KMS-11 (cell line): ENCODE data around the gene PIANP.

ENCODE experiments used
- H2AFZ ChIP-seq: fragments of 200-600 bp; sonication (generic); 2 replicates; pipeline ENCODE4 v1.6.1; 2016; ENCODE audit warnings: antibody characterized with exemption, mixed run types, low read depth
- H3K27ac ChIP-seq: fragments of 200-600 bp; sonication (generic); 2 replicates; pipeline ENCODE4 v1.6.1; 2016; ENCODE audit warnings: mild to moderate bottlenecking, mixed run types
- H3K27me3 ChIP-seq: fragments of 200-600 bp; sonication (generic); 2 replicates; pipeline ENCODE4 v1.6.1; 2017; ENCODE audit warnings: mild to moderate bottlenecking, low read depth, mixed run types, moderate library complexity; ENCODE audit not compliant: insufficient read depth
- H3K36me3 ChIP-seq: fragments of 200-600 bp; sonication (generic); 2 replicates; pipeline ENCODE4 v1.6.1; 2017; ENCODE audit warnings: mild to moderate bottlenecking, mixed run types; ENCODE audit not compliant: insufficient read depth
- H3K4me1 ChIP-seq: fragments of 200-600 bp; sonication (generic); 2 replicates; pipeline ENCODE4 v1.6.1; 2016; ENCODE audit warnings: mild to moderate bottlenecking, low read depth, mixed run types; ENCODE audit not compliant: poor library complexity, severe bottlenecking
- H3K4me2 ChIP-seq: fragments of 200-600 bp; sonication (generic); 2 replicates; pipeline ENCODE4 v1.7.0; 2016; ENCODE audit warnings: mild to moderate bottlenecking, mixed run types
- H3K4me3 ChIP-seq: fragments of 200-600 bp; sonication (generic); IDR thresholded peaks from 2 replicates; pipeline ENCODE4 v1.6.1; 2017; ENCODE audit warnings: low read depth, low read length, mixed read lengths; ENCODE audit not compliant: insufficient read depth
- H3K79me2 ChIP-seq: fragments of 200-600 bp; sonication (generic); 2 replicates; pipeline ENCODE4 v1.6.1; 2016; ENCODE audit warnings: low read depth, mixed run types; ENCODE audit not compliant: insufficient read depth
- H3K9ac ChIP-seq: fragments of 200-600 bp; sonication (generic); 2 replicates; pipeline ENCODE4 v1.6.1; 2016; ENCODE audit warnings: mild to moderate bottlenecking, mixed run types
- H4K20me1 ChIP-seq: fragments of 200-600 bp; sonication (generic); 2 replicates; pipeline ENCODE4 v1.6.1; 2016; ENCODE audit warnings: mild to moderate bottlenecking, mixed run types; ENCODE audit not compliant: insufficient read depth
- TF ChIP-seq, protein P1 (sequence below): fragments of 200-600 bp; sonication (generic); conservative IDR thresholded peaks from 2 replicates; pipeline ENCODE4 v1.6.1; 2017; ENCODE audit warnings: low read depth, mild to moderate bottlenecking, antibody characterized with exemption, low read length, moderate library complexity, mixed read lengths

Gene PIANP

DNA sequence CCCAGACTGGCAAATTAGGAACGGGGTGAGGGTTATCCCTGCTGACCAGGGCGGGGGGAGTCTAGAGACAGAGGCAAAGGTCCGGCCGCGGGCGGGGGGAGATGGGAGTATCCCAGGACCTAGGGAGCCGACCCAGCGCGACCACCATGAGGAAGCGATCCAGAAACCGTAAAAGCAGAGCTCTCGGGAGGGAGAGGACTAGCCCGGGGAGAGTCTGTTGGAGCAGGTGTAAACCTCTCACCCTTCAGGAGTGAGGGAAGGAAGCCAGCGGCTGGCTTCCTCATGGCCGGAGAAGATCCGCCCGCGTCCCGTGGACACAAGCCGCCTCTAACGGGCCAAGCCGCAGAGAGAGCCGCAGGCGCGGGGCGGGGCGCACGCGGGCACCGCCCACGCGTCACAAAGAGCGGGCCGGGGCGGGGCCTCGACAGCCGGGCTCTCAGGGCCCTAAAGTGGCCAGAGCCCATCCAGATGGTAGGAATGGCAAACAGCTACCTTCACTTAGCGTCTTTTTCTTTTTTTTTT lies 53.5 kb downstream of the PIANP start, which contains the start of gene ACRBP:
TSS of gene ACRBP (minus strand) at position 350 of the 522 bp plus-strand sequence. CDS start at position 284, 66 bp downstream.
- Histone ChIP-seq H3K4me3 (no peak within 1 kb of the TSS), H3K79me2 (no peaks in the 10 kb centered on the region), H3K27ac (no peak within 1 kb of the TSS), H2AFZ (no peak within 1 kb of the TSS), H4K20me1 (no peaks in the 10 kb centered on the region), H3K36me3 (no peaks in the 10 kb centered on the region), H3K4me2 (no peak within 1 kb of the TSS), H3K4me1 (no peaks in the 10 kb centered on the region), H3K27me3 (peaks cover 5% of the 10 kb centered on the region; the same call in 1 of the 2 replicates), H3K9ac (no peak within 1 kb of the TSS)
- TF ChIP-seq, protein P1, sequence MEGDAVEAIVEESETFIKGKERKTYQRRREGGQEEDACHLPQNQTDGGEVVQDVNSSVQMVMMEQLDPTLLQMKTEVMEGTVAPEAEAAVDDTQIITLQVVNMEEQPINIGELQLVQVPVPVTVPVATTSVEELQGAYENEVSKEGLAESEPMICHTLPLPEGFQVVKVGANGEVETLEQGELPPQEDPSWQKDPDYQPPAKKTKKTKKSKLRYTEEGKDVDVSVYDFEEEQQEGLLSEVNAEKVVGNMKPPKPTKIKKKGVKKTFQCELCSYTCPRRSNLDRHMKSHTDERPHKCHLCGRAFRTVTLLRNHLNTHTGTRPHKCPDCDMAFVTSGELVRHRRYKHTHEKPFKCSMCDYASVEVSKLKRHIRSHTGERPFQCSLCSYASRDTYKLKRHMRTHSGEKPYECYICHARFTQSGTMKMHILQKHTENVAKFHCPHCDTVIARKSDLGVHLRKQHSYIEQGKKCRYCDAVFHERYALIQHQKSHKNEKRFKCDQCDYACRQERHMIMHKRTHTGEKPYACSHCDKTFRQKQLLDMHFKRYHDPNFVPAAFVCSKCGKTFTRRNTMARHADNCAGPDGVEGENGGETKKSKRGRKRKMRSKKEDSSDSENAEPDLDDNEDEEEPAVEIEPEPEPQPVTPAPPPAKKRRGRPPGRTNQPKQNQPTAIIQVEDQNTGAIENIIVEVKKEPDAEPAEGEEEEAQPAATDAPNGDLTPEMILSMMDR: no peak

DNA sequence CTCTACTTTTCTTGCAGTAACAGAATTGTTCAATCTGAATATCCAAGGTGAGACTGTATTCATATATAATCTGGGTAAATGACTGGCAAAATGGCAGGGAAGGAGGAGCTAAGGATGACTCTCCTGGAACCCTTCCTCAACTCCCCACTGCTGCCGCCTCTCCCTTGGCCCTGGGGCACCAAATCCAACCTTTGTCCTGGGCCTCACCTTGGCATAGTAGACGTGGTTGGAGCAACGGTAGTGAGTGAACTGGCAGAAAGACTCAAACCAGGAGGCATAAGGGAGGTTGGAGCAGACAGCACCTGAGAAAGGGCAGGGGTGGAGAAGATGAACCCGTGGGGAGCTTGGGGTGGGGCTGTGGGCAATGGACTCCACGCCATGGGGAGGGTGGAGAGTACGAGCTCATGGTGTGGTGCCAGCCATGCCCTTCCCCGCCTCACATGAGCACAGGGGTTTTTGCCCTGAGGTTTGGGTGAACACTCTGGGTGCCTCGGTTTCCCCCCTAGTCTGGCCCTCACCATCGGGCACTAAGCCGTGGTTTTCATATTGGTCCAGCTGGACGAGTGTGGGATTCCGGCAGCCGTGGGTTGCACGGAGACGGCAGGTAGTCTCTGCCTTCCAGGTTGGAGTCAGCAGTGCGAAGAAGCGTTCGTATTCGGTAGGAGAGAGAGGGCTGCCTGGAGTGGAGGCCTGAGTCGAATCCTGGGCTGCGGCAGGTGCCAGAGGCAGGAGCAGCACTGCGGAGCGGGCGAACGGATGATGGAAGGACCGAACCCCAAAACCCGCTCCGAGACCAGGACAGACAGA lies 54.1 kb downstream of the PIANP start:
- no peak overlapping the region for H3K4me3 ChIP-seq
- no peaks in the 10 kb centered on the region for H3K79me2 ChIP-seq
- H3K4me1 ChIP-seq: no peaks in the 10 kb centered on the region
- H3K9ac ChIP-seq: no peak overlapping the region
- H3K36me3 ChIP-seq: no peaks in the 10 kb centered on the region
- TF ChIP-seq, protein P1: no peak
- no peaks in the 10 kb centered on the region for H4K20me1 ChIP-seq
- peaks cover 5% of the 10 kb centered on the region; the same call in 1 of the 2 replicates for H3K27me3 ChIP-seq
- no peak overlapping the region for H2AFZ ChIP-seq
- H3K27ac ChIP-seq: no peak overlapping the region
- no peak overlapping the region for H3K4me2 ChIP-seq

DNA sequence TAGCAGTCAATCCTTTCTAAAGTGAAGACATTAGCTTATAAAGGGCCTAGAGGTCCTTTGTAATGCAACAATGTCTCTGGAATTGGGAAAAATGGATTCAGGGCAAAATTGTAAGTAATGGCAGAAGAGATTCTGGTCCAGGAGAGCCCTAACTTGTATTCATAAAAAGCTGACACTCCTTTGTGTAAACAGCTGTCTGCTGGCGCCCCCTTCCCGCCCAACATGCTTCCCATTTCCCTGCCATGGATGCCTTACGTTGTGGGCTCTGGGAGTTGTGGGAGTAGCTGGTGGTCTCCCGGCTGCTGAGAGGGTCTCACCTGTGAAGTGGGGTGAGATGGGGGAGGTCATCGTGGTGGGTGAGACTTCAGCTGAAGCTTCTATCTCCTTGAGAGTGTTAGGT lies 55.7 kb downstream of the PIANP start:
- TF ChIP-seq, protein P1: no peak
- Histone ChIP-seq H3K4me1 (no peaks in the 10 kb centered on the region), H3K27me3 (peaks cover 12% of the 10 kb centered on the region; the same call in 1 of the 2 replicates), H3K27ac (no peak overlapping the region), H2AFZ (no peak overlapping the region), H3K36me3 (no peaks in the 10 kb centered on the region), H3K4me2 (no peak overlapping the region), H3K9ac (no peak overlapping the region), H3K79me2 (no peaks in the 10 kb centered on the region), H4K20me1 (no peaks in the 10 kb centered on the region), H3K4me3 (no peak overlapping the region)

DNA sequence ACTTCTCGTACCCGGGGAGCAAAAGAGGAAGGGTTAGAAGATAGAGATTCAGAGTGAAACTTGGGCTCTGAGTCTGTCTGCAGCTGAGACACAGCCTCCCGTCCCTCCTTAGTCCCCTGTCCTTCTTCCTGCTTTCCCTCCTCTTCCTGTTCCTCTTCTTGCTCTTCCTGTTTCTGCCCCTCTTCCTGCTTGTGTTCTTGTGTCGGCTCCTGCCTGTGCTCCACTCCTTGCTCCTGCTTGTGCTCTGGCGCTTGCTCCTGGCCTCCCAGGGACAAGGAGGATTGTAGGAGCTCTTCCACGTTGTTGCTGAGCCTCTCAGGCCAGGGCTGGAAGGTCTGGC lies 56.4 kb downstream of the PIANP start:
- H3K4me1 ChIP-seq: no peaks in the 10 kb centered on the region
- H3K4me2 ChIP-seq: no peak overlapping the region
- H3K9ac ChIP-seq: no peak overlapping the region
- no peaks in the 10 kb centered on the region for H4K20me1 ChIP-seq
- TF ChIP-seq, protein P1: no peak
- no peaks in the 10 kb centered on the region for H3K79me2 ChIP-seq
- H3K27me3 ChIP-seq: peaks cover 12% of the 10 kb centered on the region; the same call in 1 of the 2 replicates
- no peaks in the 10 kb centered on the region for H3K36me3 ChIP-seq
- no peak overlapping the region for H3K27ac ChIP-seq
- no peak overlapping the region for H2AFZ ChIP-seq
- H3K4me3 ChIP-seq: no peak overlapping the region
